Parathyroid adenoma (tissue), 2 donors: ENCODE results near the gene DAO.

ENCODE experiments used
- H2AFZ ChIP-seq: fragments of 300-600 bp; sonication (generic); one replicate; pipeline ENCODE4 v1.7.0; 2017; ENCODE audit warnings: antibody characterized with exemption, mild to moderate bottlenecking
- H3K27ac ChIP-seq: fragments of 300-600 bp; sonication (generic); one replicate; pipeline ENCODE4 v1.7.0; 2017
- H3K27me3 ChIP-seq: fragments of 300-600 bp; sonication (generic); one replicate; pipeline ENCODE4 v1.7.0; 2017; ENCODE audit warnings: low read length; ENCODE audit not compliant: control insufficient read depth, insufficient read depth
- H3K36me3 ChIP-seq: fragments of 300-600 bp; sonication (generic); one replicate; pipeline ENCODE4 v1.7.0; 2017; ENCODE audit warnings: low read length; ENCODE audit not compliant: control insufficient read depth, insufficient read depth
- H3K4me1 ChIP-seq: fragments of 300-600 bp; sonication (generic); one replicate; pipeline ENCODE4 v1.7.0; 2017; ENCODE audit warnings: control low read depth
- H3K4me2 ChIP-seq: fragments of 300-600 bp; sonication (generic); one replicate; pipeline ENCODE4 v1.7.0; 2017; ENCODE audit warnings: low read length
- H3K4me3 ChIP-seq: fragments of 300-600 bp; sonication (generic); one replicate; pipeline ENCODE4 v1.7.0; 2017; ENCODE audit warnings: low read depth, low read length
- H3K79me2 ChIP-seq: fragments of 300-600 bp; sonication (generic); one replicate; pipeline ENCODE4 v1.7.0; 2017; ENCODE audit warnings: control low read depth
- H3K9ac ChIP-seq: fragments of 300-600 bp; sonication (generic); one replicate; pipeline ENCODE4 v1.7.0; 2017; ENCODE audit warnings: mild to moderate bottlenecking
- H3K9me3 ChIP-seq: fragments of 300-600 bp; sonication (generic); one replicate; pipeline ENCODE4 v1.7.0; 2017; ENCODE audit warnings: low read length; ENCODE audit not compliant: control insufficient read depth
- TF ChIP-seq, protein P1 (sequence below): fragments of 300-600 bp; sonication (generic); IDR thresholded peaks from one replicate; pipeline ENCODE4 v1.7.0; 2017; ENCODE audit warnings: antibody characterized with exemption, mild to moderate bottlenecking
- donor health status: primary hyperparathyroidism.

DAO gene

GRCh38 chr12:108855284-108856169 lies 24.4 kb upstream of the DAO start:
- Histone ChIP-seq H3K36me3 (no peaks in the 10 kb centered on the region), H2AFZ (no peak overlapping the region), H3K27me3 (no peaks in the 10 kb centered on the region), H3K4me1 (peaks cover 25% of the 10 kb centered on the region), H3K9me3 (no peaks in the 10 kb centered on the region), H3K9ac (peak overlapping the region; percentile 17), H3K4me2 (peak overlapping the region; percentile 99), H3K4me3 (peak overlapping the region; percentile 79), H3K79me2 (peaks cover 25% of the 10 kb centered on the region), H3K27ac (peak overlapping the region; percentile 92)
- TF ChIP-seq, protein P1, sequence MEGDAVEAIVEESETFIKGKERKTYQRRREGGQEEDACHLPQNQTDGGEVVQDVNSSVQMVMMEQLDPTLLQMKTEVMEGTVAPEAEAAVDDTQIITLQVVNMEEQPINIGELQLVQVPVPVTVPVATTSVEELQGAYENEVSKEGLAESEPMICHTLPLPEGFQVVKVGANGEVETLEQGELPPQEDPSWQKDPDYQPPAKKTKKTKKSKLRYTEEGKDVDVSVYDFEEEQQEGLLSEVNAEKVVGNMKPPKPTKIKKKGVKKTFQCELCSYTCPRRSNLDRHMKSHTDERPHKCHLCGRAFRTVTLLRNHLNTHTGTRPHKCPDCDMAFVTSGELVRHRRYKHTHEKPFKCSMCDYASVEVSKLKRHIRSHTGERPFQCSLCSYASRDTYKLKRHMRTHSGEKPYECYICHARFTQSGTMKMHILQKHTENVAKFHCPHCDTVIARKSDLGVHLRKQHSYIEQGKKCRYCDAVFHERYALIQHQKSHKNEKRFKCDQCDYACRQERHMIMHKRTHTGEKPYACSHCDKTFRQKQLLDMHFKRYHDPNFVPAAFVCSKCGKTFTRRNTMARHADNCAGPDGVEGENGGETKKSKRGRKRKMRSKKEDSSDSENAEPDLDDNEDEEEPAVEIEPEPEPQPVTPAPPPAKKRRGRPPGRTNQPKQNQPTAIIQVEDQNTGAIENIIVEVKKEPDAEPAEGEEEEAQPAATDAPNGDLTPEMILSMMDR = peak; percentile 38

GRCh38 chr12:108856170-108856427 lies 23.8 kb upstream of the DAO start:
- H3K27me3 ChIP-seq = no peaks in the 10 kb centered on the region
- H3K4me2 ChIP-seq = peak overlapping the region; percentile 99
- peak overlapping the region; percentile 79 for H3K4me3 ChIP-seq
- no peaks in the 10 kb centered on the region for H3K9me3 ChIP-seq
- H2AFZ ChIP-seq = no peak overlapping the region
- peaks cover 24% of the 10 kb centered on the region for H3K4me1 ChIP-seq
- H3K27ac ChIP-seq = peak overlapping the region; percentile 92
- H3K36me3 ChIP-seq = no peaks in the 10 kb centered on the region
- H3K79me2 ChIP-seq = peaks cover 22% of the 10 kb centered on the region
- peak overlapping the region; percentile 17 for H3K9ac ChIP-seq
- TF ChIP-seq, protein P1 = no peak

DNA sequence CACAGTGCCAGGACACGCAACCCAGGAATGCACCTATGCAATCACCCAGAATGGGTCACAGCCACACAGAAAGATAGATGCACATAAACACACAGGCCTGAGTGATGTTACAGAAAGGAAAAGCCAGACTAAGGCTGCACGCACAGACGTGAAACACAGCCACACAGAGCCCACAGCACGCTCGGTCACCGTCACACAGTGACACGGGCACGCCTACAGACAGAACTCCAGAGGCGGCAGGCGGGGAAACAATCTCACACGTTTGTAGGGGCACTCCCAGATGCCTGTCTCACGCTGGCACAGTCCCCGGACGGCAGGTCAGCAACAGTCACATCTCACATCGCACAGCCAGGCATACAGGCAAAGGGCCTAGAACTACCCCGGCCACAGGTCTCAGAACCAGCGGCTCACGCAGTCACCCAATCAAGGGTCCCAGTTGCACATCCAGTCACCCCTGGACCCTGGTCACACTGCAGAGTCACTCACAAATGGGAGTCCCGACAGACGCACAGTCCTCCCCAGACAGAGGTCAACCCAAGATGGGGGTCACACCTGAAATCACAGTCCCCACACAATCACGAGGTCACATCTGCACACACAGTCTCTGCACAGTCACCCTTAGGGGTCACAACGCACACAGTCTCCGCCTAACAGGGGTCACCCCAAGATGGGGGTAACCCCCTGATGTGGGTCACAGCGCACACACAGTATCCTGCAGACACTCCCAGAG lies 23.3 kb upstream of the DAO start:
- Histone ChIP-seq H3K27ac (peak overlapping the region; percentile 92), H3K27me3 (no peaks in the 10 kb centered on the region), H3K9ac (peak overlapping the region; percentile 42), H3K36me3 (no peaks in the 10 kb centered on the region), H3K4me2 (peak overlapping the region; percentile 99), H3K79me2 (peaks cover 20% of the 10 kb centered on the region), H3K4me1 (peaks cover 23% of the 10 kb centered on the region), H3K4me3 (peak overlapping the region; percentile 79), H3K9me3 (no peaks in the 10 kb centered on the region), H2AFZ (peak overlapping the region; percentile 45)
- TF ChIP-seq, protein P1 = no peak

DNA sequence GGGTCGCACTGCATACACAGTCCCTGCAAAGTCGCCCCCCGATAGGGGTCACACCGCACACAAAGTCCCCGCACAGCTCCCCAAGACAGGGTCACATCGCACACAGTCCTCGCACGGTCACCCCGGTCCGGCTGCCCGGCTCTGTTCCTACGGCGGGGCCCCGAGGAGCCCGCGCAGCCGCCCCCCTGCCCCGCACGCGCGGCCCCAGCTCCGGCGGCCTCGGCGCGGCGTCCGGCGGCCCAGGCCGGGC lies 22.8 kb upstream of the DAO start:
- H2AFZ ChIP-seq = peak overlapping the region; percentile 45
- no peaks in the 10 kb centered on the region for H3K9me3 ChIP-seq
- H3K79me2 ChIP-seq = peaks cover 17% of the 10 kb centered on the region
- H3K4me1 ChIP-seq = peaks cover 23% of the 10 kb centered on the region
- H3K4me2 ChIP-seq = peak overlapping the region; percentile 99
- peak overlapping the region; percentile 42 for H3K9ac ChIP-seq
- TF ChIP-seq, protein P1 = no peak
- H3K27ac ChIP-seq = peak overlapping the region; percentile 92
- no peaks in the 10 kb centered on the region for H3K36me3 ChIP-seq
- peak overlapping the region; percentile 79 for H3K4me3 ChIP-seq
- no peaks in the 10 kb centered on the region for H3K27me3 ChIP-seq
